Subcutaneous adipose tissue (tissue), 4 donors: ENCODE results near the gene CAPN2. TPM values are rescaled to one million over a fixed set of nuclear protein-coding genes. Genes with fewer than 3 reads are reported as not detected.

Source experiments
- CTCF ChIP-seq: fragments of 450-650 bp; IDR thresholded peaks from one replicate; pipeline ENCODE4 v1.5.1; 2016; ENCODE audit warnings: low read depth, mild to moderate bottlenecking, control low read depth, antibody characterized with exemption, moderate library complexity
- total RNA-seq, 4 donors: library from RNA; depleted of rRNA; stranded (reverse); fragments of >200 nt; gene quantifications; one replicate each; pipeline ENCODE4 v1.1.0, GENCODE V29; 2016

The CAPN2 gene
- total RNA-seq, 4 donors from 2014 or later, result 177 to 263 (median 207) TPM

- no peak for TF ChIP-seq CTCF
Measured at GRCh38 chr1:223710179-223711133, 1.9 kb upstream of the CAPN2 start.

GRCh38 chr1:223711173-223711572 lies 1.2 kb upstream of the CAPN2 start:
- TF ChIP-seq CTCF, result no peak

GRCh38 chr1:223711747-223712193 lies 569 bp upstream of the CAPN2 start:
- TF ChIP-seq CTCF, result no peak

GRCh38 chr1:223712850-223713474 lies 623 bp downstream of the CAPN2 start:
- TF ChIP-seq CTCF, result no peak

- no peak for TF ChIP-seq CTCF
Measured at GRCh38 chr1:223713546-223714420, 1.4 kb downstream of the CAPN2 start.

GRCh38 chr1:223714421-223714724 lies 2.0 kb downstream of the CAPN2 start:
- TF ChIP-seq CTCF, result no peak
